Calu3 (cell line): Measurements from ENCODE around the gene JPH2. TPM values are rescaled to one million over a fixed set of nuclear protein-coding genes. Genes with fewer than 3 reads are reported as not detected.

Experiments used
- BruUV-seq: library from RNA; stranded (reverse); fragments of 400-500 nt; replicated peaks from 2 replicates; lab custom pipeline; 2021; lab: Mats Ljungman, UMichigan
- CTCF ChIA-PET: fragments of 300-600 bp; sonication (Branson Sonifier 250); formaldehyde crosslinking; loops from one replicate; lab custom pipeline; 2022; ENCODE audit warnings: antibody characterized with exemption; lab: Charles Lee
- DNase-seq: peaks from one replicate; pipeline ENCODE4 v3.0.0; 2022
- H3K27ac Mint-ChIP-seq: one replicate; pipeline ENCODE4 v1.8.0; 2022; ENCODE audit warnings: mixed read lengths; ENCODE audit not compliant: unreplicated experiment
- H3K27me3 Mint-ChIP-seq: one replicate; pipeline ENCODE4 v1.8.0; 2022; ENCODE audit warnings: mixed read lengths; ENCODE audit not compliant: unreplicated experiment
- H3K36me3 Mint-ChIP-seq: one replicate; pipeline ENCODE4 v1.8.0; 2022; ENCODE audit warnings: mild to moderate bottlenecking, moderate library complexity, mixed read lengths; ENCODE audit not compliant: insufficient read depth, unreplicated experiment
- H3K4me1 Mint-ChIP-seq: one replicate; pipeline ENCODE4 v1.8.0; 2022; ENCODE audit warnings: mild to moderate bottlenecking, low read depth, mixed read lengths; ENCODE audit not compliant: unreplicated experiment
- H3K4me3 Mint-ChIP-seq: one replicate; pipeline ENCODE4 v1.8.0; 2022; ENCODE audit warnings: mild to moderate bottlenecking, low read depth, moderate library complexity, mixed read lengths; ENCODE audit not compliant: unreplicated experiment
- H3K9me3 Mint-ChIP-seq: one replicate; pipeline ENCODE4 v1.8.0; 2022; ENCODE audit warnings: low read depth, mixed read lengths; ENCODE audit not compliant: unreplicated experiment
- intact Hi-C: fragments of 100-400 bp; cut with micrococcal nuclease; formaldehyde crosslinking; loops from one replicate; pipeline ENCODE4 v1.10.0; 2022; ENCODE audit not compliant: unreplicated experiment
- total RNA-seq: library from RNA; stranded (reverse); gene quantifications from 2 replicates; pipeline ENCODE4 v1.2.3, GENCODE V29; 2022
- TF ChIP-seq, protein P1 (sequence below): fragments of 200-600 bp; IDR thresholded peaks from one replicate; pipeline ENCODE4 v1.8.0; 2022; ENCODE audit warnings: antibody characterized with exemption; ENCODE audit not compliant: unreplicated experiment

JPH2 gene
- total RNA-seq, 1 experiment from 2014 or later = 0.50 TPM

DNA sequence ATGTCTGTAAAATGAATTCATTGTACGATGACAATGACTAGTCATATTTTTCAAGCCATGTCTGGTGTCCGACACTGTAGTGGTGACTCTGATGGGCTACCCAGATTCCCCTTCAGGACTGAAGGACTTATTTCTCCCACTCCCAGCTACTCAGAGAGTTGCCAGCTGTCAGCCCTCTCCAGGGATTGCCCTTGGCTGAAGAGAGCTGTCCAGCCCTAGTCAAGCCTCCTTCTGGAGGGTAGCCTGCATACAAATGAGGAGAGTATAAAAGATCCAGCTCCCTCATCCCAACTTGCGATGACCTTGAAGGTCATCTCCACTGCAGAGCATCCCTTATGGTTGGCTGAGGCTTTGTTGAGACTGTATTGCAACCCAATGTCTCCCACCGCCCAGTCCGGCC, 29.9 kb downstream of the JPH2 start:
- Mint-ChIP-seq H3K27me3 (peaks cover 54% of the 10 kb centered on the region), H3K27ac (no peak overlapping the region), H3K9me3 (no peaks in the 10 kb centered on the region), H3K4me3 (no peak overlapping the region), H3K36me3 (no peaks in the 10 kb centered on the region), H3K4me1 (peaks cover 2% of the 10 kb centered on the region)
- intact Hi-C loops = no loop called here
- CTCF ChIA-PET = no interaction called here
- no TSS peak for BruUV-seq
- no peak for DNase-seq
- TF ChIP-seq, protein P1, sequence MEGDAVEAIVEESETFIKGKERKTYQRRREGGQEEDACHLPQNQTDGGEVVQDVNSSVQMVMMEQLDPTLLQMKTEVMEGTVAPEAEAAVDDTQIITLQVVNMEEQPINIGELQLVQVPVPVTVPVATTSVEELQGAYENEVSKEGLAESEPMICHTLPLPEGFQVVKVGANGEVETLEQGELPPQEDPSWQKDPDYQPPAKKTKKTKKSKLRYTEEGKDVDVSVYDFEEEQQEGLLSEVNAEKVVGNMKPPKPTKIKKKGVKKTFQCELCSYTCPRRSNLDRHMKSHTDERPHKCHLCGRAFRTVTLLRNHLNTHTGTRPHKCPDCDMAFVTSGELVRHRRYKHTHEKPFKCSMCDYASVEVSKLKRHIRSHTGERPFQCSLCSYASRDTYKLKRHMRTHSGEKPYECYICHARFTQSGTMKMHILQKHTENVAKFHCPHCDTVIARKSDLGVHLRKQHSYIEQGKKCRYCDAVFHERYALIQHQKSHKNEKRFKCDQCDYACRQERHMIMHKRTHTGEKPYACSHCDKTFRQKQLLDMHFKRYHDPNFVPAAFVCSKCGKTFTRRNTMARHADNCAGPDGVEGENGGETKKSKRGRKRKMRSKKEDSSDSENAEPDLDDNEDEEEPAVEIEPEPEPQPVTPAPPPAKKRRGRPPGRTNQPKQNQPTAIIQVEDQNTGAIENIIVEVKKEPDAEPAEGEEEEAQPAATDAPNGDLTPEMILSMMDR = no peak

DNA sequence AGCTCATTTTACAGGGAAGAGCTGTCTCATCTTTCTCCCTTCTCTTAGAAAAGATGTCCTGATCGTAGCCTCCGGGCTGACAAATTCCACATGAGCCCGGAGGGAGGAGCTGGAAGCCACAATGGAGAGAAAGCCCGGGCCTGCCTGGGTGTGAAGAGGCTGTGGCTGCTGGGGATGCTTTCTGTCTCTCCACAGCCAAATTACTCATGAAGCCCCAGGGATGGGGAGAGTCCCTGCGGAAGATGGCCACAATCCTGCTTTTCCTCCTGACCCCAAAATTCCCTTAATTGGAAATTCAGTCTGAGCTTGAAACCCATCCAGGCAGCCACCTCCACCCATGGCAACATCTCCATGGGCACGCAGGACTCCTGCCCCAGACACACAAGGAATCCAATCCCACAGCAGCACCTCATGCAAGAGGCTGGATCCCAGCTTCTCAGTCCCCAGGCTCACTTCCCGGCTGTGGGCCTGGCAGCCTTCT, 32.4 kb downstream of the JPH2 start:
- Mint-ChIP-seq H3K4me3 (no peak overlapping the region), H3K27me3 (peaks cover 43% of the 10 kb centered on the region), H3K4me1 (peaks cover 11% of the 10 kb centered on the region), H3K27ac (no peak overlapping the region), H3K36me3 (no peaks in the 10 kb centered on the region), H3K9me3 (no peaks in the 10 kb centered on the region)
- CTCF ChIA-PET = interaction anchor here (0.6 to 1.5 kb wide), 5 partner anchors 10 to 1147 kb away, joined by 3 to 8 read pairs (median 3); no protein-coding TSS in a partner anchor
- no peak for DNase-seq
- BruUV-seq = no TSS peak
- intact Hi-C loops = no loop called here
- TF ChIP-seq, protein P1 = no peak

GRCh38 chr20:44153636-44154043, 33.3 kb downstream of the JPH2 start:
- Mint-ChIP-seq H3K27me3 (peaks cover 34% of the 10 kb centered on the region), H3K4me1 (peaks cover 11% of the 10 kb centered on the region), H3K36me3 (no peaks in the 10 kb centered on the region), H3K27ac (no peak overlapping the region), H3K4me3 (no peak overlapping the region), H3K9me3 (no peaks in the 10 kb centered on the region)
- no peak for DNase-seq
- TF ChIP-seq, protein P1 = no peak
- no TSS peak for BruUV-seq
- intact Hi-C loops = no loop called here
- CTCF ChIA-PET = interaction anchor here (1.5 kb wide), 1 partner anchor 102 kb away, joined by 3 read pairs; no protein-coding TSS in a partner anchor

GRCh38 chr20:44151621-44152416, 35.2 kb downstream of the JPH2 start:
- no TSS peak for BruUV-seq
- peaks cover 16% of the 10 kb centered on the region for H3K27me3 Mint-ChIP-seq
- H3K9me3 Mint-ChIP-seq = no peaks in the 10 kb centered on the region
- TF ChIP-seq, protein P1 = no peak
- H3K27ac Mint-ChIP-seq = peak overlapping the region; percentile 4
- no peaks in the 10 kb centered on the region for H3K36me3 Mint-ChIP-seq
- H3K4me1 Mint-ChIP-seq = peaks cover 11% of the 10 kb centered on the region
- CTCF ChIA-PET = interaction anchor here (0.6 to 1.3 kb wide), 3 partner anchors 12 to 107 kb away, joined by 4 to 7 read pairs (median 4); no protein-coding TSS in a partner anchor
- peak; percentile 61 for DNase-seq
- H3K4me3 Mint-ChIP-seq = no peak overlapping the region
- intact Hi-C loops = no loop called here
